Keratinocyte (primary cell): ENCODE data around the gene COLGALT1.

Source experiments
- EZH2 ChIP-seq: IDR thresholded peaks from one replicate; pipeline ENCODE4 v1.6.1; 2012; ENCODE audit warnings: inconsistent platforms, mild to moderate bottlenecking, low read length, moderate library complexity
- TF ChIP-seq, protein P1 (sequence below), 3 experiments: IDR thresholded peaks in 1 of 3; conservative IDR thresholded peaks in 1 of 3; optimal IDR thresholded peaks in 1 of 3; 2 replicates in 2 of 3; 3 replicates in 1 of 3; pipeline versions ENCODE3 to v1.5.1; 2011; ENCODE audit warnings: low read length in 3 of 3, mild to moderate bottlenecking in 3 of 3, moderate library complexity in 2 of 3, control low read depth in 1 of 3, inconsistent platforms in 1 of 3; ENCODE audit not compliant: insufficient read depth in 2 of 3; ENCODE audit errors: extremely low read depth in 1 of 3

- TF ChIP-seq, protein P1, sequence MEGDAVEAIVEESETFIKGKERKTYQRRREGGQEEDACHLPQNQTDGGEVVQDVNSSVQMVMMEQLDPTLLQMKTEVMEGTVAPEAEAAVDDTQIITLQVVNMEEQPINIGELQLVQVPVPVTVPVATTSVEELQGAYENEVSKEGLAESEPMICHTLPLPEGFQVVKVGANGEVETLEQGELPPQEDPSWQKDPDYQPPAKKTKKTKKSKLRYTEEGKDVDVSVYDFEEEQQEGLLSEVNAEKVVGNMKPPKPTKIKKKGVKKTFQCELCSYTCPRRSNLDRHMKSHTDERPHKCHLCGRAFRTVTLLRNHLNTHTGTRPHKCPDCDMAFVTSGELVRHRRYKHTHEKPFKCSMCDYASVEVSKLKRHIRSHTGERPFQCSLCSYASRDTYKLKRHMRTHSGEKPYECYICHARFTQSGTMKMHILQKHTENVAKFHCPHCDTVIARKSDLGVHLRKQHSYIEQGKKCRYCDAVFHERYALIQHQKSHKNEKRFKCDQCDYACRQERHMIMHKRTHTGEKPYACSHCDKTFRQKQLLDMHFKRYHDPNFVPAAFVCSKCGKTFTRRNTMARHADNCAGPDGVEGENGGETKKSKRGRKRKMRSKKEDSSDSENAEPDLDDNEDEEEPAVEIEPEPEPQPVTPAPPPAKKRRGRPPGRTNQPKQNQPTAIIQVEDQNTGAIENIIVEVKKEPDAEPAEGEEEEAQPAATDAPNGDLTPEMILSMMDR (optimal IDR thresholded peaks at IDR 0.05 in 1 of 3, IDR thresholded peaks at IDR 0.05 in 1 of 3, conservative IDR thresholded peaks at IDR 0.05 in 1 of 3; ENCODE audit: extremely low read depth in 1 of 3, insufficient read depth in 2 of 3, low read length in 3 of 3) = no peak
- TF ChIP-seq EZH2 = no peak
Measured at GRCh38 chr19:17575871-17576757, 20.7 kb downstream of the COLGALT1 start.
